C4-2B (cell line): Measurements from ENCODE around the gene NNT.

ENCODE experiments used
- CTCF ChIP-seq: fragments of 450-650 bp; conservative IDR thresholded peaks from 2 replicates; pipeline ENCODE4 v1.5.1; 2017; ENCODE audit warnings: mild to moderate bottlenecking
- ZFX ChIP-seq: fragments of 450-650 bp; IDR thresholded peaks from 2 replicates; pipeline ENCODE4 v1.6.1; 2017

GRCh38 chr5:43674536-43674935 lies 71.6 kb downstream of the NNT start:
- TF ChIP-seq CTCF (no peak), ZFX (no peak)
